ENCODE results near the gene ZNF521.

The ZNF521 gene

DNA sequence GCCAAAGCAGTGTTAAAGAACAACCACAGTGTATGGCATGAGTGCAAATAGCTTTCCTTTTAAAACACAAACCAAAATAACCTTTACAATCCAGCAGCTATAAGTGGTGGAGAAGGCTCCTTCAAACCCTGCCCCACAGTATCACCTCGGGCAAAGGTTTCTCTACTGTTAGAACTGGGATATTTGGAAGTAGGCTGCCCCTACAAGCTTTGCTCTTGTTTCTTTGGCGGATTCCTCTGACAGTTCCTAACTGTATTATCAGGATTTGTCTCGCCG lies 214.8 kb downstream of the ZNF521 start:
- in situ Hi-C loops (cut with MboI; ENCODE audit: low sequenced_read_pairs) = no loop called here

DNA sequence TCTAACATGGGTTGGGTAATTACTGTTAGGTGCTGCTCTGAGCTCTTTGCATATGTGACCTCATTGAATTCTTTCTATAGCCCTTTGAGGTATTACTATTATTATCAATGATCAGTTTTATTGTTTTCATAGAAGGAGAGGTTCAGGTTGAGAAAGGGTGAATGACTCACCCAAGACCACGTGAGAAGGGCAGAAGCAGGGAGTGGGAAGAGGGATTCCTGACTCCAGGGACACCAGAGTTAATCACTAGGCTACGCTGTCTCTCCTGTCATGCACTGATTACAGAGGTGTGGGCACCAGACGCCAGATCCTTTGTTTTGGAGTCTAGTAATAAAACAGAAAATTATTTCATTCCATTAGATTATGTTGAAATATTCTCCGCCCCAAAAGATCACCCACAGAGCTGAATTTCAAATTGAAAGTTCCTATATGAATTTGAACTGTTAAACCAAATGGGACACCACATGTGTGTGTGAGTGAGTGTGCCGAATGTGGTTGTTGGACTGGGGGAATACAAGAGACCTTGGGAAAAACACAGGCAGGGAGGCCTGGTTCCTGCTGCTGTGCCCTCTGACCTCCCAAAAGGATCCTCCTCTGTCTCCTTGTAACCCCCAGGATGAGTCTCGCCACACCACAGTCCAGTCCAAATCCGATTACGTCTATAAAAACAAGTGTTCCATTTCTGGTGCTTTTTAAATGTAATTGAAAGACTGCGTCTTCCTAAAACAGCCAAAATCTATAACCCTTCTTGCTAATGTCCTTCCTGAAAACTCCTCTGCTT lies 215.4 kb downstream of the ZNF521 start:
- in situ Hi-C loops (cut with MboI; ENCODE audit: low sequenced_read_pairs) = no loop called here

DNA sequence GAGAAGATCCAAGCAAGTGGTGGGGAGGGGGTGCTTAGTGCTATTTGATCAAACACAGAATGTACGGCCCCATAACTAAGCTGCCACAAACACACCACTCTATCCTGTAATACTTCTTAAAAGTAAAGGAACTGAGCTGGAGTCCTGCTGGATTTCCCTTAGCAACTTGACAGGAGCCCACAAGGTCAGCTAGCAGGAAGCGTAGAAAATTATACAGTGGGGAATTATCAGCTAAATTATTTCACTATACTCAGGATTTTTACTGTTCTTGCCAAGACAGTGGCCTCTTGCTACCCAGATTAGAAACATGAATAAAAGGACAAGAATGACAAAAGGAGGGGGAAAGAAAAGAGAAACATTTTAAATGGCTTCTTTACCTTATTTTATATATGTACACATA lies 217.1 kb downstream of the ZNF521 start:
- in situ Hi-C loops (cut with MboI; ENCODE audit: low sequenced_read_pairs) = no loop called here

DNA sequence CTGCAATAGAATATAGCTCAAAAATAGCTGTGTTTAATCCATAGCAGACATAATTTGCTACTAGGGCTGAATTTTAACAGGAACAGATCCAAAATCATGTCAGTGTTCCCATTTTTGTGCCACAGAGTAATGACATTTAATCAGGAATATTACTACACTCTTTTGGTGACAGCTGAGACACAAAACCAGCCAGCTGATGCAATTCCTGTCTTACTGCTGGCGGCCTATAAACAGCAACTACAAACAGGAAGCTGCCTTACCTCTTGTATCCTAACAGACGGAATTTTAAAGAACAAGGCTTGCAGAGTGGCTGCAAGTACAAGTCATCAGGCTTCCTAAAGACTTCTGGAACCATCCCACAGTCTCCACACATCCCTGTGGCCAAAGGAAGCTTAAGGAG lies 218.1 kb downstream of the ZNF521 start:
- in situ Hi-C loops (cut with MboI; ENCODE audit: low sequenced_read_pairs) = no loop called here

DNA sequence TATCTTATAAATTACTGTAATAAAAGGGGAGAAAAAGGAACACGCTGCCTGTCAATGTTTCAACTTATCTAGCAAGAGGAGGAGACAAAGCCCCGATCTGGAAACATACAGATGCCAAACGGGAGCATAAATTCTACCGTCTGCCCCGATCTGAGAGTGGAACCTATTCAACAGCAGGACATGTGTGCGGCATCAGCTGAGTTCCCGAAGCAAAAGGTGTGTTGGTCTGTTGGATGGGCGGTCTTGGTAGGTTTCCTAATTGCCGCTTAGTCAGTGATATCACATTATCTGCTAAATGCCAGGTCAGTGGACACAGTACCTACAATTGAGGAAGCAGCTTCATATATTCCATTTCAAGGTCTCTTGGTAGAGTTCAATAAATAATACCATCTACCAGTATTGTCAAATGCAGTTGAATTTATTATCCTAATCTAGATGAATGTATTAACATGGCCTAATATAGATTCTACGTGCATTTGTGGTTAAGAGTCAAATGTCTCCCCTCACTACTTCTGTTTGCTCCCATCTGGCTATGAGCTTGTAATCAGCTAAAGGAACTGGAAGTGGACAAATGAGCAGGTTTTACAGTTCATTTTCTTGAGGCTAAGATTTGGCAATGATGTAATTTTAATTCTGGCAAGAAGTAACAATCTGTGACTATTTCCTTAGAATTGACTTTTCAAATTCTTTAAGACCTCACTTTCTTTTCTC lies 219.0 kb downstream of the ZNF521 start:
- in situ Hi-C loops (cut with MboI; ENCODE audit: low sequenced_read_pairs) = no loop called here

DNA sequence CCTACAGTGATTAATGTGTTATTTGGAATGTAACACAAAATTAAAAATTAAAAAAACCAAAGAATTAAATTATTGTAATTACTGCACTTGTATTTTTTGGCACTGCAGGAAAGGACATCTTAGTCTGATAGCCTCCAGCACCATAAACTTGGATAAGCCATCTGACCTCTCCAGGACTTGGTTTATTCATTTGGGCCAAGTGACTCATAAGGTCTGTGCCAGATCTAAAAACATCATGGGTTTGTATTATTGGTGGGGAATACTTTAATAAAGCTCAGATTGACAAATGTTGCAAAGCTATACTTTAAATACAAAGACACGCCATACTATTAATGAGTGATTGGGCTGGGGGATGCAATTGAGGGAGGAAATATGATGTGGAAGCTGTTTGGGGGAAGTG lies 225.2 kb downstream of the ZNF521 start:
- in situ Hi-C loops (cut with MboI; ENCODE audit: low sequenced_read_pairs) = no loop called here

DNA sequence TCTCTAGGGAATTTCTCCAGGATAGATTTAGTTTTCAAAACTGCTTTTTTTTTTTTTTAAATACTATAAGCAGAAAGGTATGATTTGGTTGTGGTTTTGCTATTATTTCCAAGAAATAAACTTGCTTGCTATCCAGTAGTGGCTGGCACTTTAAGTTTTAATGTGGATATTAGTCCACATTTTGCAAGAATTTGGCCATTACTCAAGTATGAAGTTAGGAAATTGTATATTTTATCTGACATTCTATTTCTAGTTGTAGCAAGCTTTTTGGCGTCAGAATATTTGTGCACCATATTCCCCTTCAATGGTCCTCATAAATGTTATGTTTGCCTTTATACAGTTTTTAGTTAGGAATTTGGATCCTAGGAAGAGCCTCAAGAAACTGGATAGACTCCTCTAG lies 226.3 kb downstream of the ZNF521 start:
- in situ Hi-C loops (cut with MboI; ENCODE audit: low sequenced_read_pairs) = no loop called here

DNA sequence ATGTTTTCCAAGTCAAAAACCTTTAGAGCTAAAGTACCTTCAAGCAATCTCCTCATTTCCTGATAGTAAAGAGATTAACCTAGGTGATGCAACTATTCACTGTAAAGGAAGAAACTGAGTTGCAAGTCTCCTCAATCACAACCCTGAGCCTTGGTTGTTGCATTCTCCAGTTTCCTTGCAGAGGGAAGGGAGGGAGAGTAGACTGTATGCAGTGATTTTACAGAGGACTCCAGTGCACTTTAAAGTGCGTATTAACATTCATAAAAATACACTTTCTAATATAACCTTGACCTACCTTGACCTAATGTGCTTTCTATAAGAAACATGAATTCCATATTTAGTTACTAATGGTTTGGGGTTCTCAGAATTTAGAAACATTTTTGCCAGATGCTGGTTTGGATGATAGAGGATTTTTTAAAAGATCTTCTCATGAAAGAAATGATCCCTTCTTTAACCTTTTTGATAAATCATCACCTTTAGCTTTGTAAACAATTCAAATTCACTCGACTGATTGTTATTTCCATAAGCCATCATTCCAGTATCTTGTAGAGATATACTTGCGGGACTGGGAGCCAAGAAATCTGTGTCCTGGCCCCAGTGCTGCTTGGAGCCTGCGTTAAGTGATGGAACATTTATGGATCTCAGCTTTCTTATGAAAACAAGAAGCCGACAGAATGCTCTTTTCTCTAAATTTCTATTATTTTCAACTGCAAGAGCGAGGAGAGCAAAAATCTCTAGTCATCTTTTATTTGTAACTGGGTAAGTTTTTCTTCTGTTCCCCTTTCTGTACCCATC lies 228.3 kb downstream of the ZNF521 start:
- in situ Hi-C loops (cut with MboI; ENCODE audit: low sequenced_read_pairs) = no loop called here

DNA sequence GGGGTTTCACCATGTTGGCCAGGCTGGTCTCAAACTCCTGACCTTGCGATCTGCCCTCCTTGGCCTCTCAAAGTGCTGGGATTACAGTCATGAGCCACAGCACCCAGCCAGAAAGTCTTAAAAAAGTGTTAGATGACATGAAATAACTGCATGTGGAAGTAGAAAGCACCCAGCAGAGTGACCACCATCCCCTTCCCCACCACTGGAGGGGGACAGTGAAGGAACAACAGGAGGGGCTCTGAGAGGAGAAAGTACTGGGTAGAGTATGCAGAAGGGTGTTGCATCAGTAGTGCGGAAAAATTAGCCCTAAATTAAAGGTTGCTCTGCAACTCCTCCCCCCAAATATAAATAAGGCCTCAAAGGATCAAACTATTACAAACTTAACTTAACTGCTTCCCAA lies 230.5 kb downstream of the ZNF521 start:
- in situ Hi-C loops (cut with MboI; ENCODE audit: low sequenced_read_pairs) = no loop called here

DNA sequence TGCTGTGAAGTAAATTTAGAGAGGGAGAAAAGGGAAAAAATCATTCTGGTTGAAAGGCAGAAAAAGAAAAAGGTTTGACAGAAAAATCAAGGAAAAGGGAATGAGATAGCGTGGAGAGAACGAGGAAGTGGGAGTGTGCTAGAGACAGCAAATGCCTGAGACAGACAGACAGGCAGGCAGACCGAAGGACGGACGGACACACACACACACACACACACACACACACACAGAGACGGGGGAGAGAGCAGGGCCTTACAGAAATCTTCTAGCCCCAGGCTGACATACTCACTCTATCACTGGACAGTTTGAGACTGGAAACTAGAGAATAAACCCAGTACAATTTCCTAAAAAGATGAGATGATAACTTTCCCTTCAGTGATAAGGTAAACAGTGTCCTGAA lies 238.4 kb downstream of the ZNF521 start:
- in situ Hi-C loops (cut with MboI; ENCODE audit: low sequenced_read_pairs) = no loop called here

DNA sequence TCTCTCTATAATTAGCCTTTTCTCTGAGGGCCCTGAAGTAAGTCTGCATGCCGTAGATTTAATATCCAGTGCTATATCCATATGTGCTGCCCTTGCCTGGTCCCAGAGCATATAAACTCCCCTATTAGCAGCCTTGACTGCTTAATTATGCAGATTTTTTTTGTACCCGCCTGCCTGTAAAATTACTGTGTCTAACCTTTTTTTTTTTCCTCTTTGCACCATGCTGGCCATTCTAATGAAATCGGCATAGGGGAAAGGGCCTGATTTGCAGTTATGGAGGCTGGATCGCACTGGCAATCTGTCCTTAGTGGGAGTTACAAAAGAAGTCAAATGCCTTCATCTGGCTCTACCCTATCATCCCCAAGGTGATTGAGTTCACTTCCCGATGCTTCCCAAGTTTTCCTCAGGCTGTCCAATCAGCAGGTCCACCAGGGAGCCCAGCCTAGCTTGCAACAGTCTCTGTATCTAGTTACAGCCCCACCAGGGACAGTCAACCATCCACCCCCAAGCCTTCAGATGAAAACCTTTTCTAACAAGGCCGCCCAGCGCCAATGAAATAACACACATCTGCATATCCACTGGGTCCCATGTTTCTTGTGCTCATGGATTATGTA lies 239.0 kb downstream of the ZNF521 start:
- in situ Hi-C loops (cut with MboI; ENCODE audit: low sequenced_read_pairs) = no loop called here

DNA sequence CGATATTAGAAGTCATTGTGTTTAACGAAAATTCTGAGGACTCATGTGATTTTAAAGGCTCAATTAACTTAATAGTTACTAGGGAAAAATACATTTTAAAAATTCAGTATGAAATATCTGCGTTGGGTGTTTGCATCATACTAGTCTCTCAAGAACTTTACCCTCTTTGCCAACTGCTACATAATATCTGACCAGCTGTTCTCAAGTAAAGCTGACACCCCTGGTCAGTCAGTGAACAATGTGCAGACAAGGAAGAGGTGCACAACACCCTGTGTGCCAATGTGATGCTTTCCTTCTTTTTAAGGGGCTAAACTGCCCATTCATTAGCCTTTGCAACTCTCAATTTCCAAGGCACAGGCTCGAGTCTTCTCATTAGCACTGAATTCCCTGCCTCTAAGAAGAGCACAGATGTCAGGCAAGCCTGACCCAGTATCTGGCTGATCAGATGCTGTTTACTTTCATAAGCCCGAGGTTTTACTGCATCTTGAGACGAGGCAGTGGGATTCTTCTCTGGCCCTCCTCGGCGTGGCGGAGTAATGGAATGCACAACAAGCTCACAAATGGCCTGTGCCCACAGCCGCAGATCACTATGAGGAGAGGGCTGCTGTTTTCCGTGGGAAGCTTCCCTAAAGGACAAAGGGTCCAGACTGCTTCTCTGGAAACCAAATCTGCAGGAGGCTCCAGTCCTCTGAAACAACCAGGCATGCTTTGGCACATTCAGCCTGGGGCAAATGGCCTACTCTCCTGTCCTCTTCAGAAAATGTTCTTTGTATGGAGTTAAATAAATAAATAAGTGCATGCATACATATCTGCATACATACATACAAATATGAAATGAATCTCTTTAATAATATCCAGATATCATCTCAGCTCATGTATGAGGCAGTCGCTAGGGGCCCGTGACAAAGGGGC lies 240.3 kb downstream of the ZNF521 start:
- in situ Hi-C loops (cut with MboI; ENCODE audit: low sequenced_read_pairs) = no loop called here

DNA sequence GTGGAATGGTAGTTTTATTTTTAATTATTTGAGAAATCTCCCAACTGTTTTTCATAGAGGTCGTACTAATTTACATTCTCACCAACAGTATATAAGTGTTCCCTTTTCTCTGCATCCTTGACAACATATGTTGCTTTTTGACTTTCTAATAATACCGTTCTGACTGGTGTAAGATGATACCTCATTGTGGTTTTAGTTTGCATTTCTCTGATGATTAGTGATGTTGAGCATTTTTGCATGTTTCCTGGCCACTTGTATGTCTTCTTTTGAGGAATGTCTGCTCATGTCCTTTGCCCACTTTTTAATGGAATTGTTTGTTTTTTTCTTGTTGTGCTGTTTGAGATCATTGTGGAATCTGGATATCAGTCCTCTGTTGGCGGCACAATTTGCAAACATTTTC lies 242.5 kb downstream of the ZNF521 start:
- in situ Hi-C loops (cut with MboI; ENCODE audit: low sequenced_read_pairs) = no loop called here

DNA sequence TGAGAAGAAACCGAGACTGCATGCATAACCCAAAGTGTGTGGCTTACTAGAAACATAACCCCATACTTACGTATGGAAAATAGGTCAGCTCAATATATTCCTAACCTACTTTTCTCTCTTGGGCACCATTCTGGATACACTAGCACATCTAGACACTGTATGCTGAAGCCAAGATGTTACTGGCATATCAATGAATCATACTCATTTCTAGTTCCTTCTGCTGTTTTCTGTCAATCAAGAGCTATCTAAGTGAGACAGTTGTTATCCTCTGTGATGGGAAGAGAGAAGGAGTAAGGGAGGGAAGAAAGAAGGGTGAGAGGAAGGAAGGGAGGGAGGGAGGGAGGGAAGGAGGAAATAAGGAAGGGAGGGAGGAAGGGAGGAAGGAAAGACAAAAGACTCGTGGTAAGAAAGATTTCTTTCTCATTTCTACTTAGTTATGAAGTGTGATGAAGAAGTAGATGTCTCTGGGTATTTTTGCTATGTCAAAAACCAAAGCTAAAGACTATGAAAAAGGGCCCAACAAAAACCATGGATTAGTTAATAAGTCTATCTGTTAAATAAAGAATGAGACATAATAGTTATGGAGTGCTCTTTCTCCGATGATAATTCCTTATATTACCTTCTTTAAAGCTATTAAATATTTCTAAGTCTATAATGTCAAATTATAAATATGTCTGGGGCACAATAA lies 248.4 kb downstream of the ZNF521 start:
- in situ Hi-C loops (cut with MboI; ENCODE audit: low sequenced_read_pairs) = no loop called here

DNA sequence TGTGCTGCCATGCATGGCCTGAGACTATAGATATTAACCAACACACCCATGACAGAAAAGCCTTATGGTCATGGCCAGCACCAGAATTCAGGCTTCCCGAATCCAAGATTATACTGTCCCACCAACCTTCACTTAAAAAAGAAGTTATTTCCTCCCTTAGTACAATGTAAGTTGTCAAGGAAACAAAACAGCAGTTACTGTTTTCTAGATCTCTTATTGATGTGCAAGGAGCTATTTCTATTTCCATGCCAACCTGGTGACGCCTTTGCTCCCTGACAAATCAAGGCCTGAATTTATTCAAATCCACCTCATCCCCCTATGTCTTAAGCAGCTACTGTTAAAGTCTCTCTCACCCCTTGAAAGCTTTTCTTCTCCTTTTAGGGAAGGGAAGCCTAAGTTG lies 249.3 kb downstream of the ZNF521 start:
- in situ Hi-C loops (cut with MboI; ENCODE audit: low sequenced_read_pairs) = no loop called here

DNA sequence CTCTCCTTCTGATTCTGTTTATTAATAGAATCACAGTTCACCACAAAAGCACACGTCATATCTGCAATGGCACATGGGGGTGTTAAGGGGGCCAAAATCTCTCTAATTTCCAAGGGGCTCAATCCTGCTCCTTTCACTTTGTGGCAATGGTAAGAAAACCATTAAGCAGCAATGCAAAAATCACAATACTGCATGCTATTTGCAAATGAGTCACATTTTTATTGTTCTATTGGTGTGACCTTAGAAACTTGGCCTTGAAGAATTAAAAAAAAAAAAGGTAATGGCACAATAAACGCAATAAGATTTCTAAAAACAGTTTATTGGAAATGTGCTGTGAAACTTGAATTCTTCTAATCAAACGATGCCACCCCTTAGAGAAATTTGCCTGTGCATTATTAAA lies 251.5 kb downstream of the ZNF521 start:
- in situ Hi-C loops (cut with MboI; ENCODE audit: low sequenced_read_pairs) = no loop called here

DNA sequence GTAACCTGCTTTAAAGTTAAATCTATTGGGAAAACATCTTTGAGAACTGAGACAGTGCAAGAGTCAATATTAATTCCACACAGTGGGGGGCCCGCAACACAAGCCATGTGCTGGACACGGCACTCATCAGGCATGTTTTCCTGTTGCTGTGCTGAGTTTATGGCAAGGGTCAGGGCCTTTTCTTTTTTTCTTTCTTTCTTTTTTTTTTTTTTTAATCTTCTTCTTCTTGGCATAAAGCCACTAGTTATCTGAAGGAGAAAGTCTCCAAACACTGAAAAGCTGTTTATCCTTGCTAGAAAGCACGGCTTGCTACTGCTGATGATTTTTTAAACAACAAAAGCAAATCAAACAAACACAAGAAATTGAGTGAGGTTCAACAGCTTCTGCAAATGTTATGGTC lies 252.1 kb downstream of the ZNF521 start:
- in situ Hi-C loops (cut with MboI; ENCODE audit: low sequenced_read_pairs) = no loop called here

DNA sequence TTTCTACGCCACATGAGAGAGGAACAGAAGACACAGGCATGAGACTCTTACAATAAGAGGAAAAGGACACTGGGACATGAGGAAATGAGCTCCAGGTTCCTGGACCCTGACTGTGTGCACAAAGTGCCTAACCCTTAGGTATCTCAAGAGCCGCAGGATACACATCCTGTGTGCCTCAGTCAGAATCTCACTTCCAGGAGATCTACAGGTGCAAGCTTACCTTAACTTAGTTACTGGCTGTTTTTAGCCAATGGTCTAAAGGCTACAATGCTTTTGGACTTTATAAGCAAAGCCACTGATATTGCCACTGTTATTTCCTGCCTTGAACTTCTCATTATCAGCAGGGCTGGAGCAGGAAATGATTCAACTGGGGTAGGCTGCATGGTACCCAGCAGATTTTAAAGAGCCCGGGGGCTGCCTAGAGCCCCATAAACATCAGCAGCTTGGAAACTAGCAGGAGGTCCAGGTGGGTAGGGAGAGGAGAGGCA lies 254.4 kb downstream of the ZNF521 start:
- in situ Hi-C loops (cut with MboI; ENCODE audit: low sequenced_read_pairs) = no loop called here

DNA sequence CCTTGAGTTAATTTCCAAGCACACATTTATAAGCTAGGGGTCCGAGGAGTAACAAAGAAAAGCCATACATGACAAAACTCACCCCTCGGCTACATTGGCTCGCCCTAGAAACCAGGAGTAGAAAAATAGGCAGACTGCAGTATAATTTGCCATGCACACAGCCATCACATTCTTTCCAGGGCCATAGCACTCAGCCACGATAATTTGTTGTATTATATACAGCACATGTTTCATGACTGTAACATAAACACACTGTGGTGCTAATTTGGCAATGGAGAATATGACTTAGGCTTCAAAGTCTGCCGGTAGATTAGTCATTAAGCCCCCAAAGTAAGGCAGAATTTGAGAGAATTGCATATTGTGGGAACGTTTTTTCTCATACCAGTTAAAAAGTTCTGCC lies 254.9 kb downstream of the ZNF521 start:
- in situ Hi-C loops (cut with MboI; ENCODE audit: low sequenced_read_pairs) = no loop called here

DNA sequence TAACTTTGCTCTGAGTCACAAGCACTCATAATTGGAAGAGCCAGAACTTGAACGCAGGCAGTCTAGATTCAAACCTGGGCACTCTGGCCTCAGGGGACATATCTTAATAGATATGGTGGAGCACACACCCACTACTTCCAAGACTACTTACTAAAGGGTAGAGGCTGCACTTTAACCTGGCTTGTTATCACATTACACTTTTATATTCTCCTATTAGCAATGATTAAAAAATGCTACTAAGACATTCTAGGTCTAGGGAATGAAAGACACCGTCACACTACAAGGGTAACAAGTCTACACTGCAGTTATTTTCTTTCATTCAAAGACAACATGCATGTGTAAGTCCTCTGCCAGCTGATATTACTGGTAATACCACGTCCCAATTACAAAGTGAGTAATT lies 258.8 kb downstream of the ZNF521 start:
- in situ Hi-C loops (cut with MboI; ENCODE audit: low sequenced_read_pairs) = no loop called here

Data from HL-60/S4 treated with phorbol 12-myristate 13-acetate at 8.2 ng/mL for 4 days and 3 days (cell line).